Suppressor macrophage treated with lipopolysaccharide for 4 hours (primary cell): ENCODE results near the gene USP4.

Experiments used
- DNase-seq: peaks from one replicate; pipeline ENCODE4 v3.0.0-alpha.2; 2020

The USP4 gene

GRCh38 chr3:49295489-49296058, 44.3 kb downstream of the USP4 start:
- peak; percentile 64 for DNase-seq

- no peak for DNase-seq
Measured at GRCh38 chr3:49294343-49294742, 45.5 kb downstream of the USP4 start.

GRCh38 chr3:49283997-49284396, 55.9 kb downstream of the USP4 start:
- DNase-seq: no peak

GRCh38 chr3:49279376-49279775, 60.5 kb downstream of the USP4 start:
- no peak for DNase-seq

GRCh38 chr3:49278548-49278947, 61.3 kb downstream of the USP4 start:
- no peak for DNase-seq

GRCh38 chr3:49277383-49277775, 62.5 kb downstream of the USP4 start:
- DNase-seq: no peak

- peak; percentile 79 for DNase-seq
Measured at GRCh38 chr3:49276475-49277382, 63.1 kb downstream of the USP4 start, which contains the start of gene C3orf62. Gene C3orf62 (minus strand): TSS chr3:49277232. CDS start chr3:49276872, 360 bp downstream.

GRCh38 chr3:49273825-49274532, 65.9 kb downstream of the USP4 start:
- no peak for DNase-seq

GRCh38 chr3:49271047-49271446, 68.8 kb downstream of the USP4 start:
- no peak for DNase-seq

- DNase-seq: no peak
Measured at GRCh38 chr3:49270156-49270500, 69.7 kb downstream of the USP4 start.

- DNase-seq: no peak
Measured at GRCh38 chr3:49269443-49270155, 70.3 kb downstream of the USP4 start.

GRCh38 chr3:49266410-49267095, 73.3 kb downstream of the USP4 start:
- no peak for DNase-seq

- DNase-seq: no peak
Measured at GRCh38 chr3:49265661-49266386, 74.0 kb downstream of the USP4 start.

- DNase-seq: no peak
Measured at GRCh38 chr3:49263159-49263889, 76.5 kb downstream of the USP4 start.

- peak; percentile 34 for DNase-seq
Measured at GRCh38 chr3:49260806-49261324, 79.0 kb downstream of the USP4 start.

GRCh38 chr3:49257187-49257586, 82.7 kb downstream of the USP4 start:
- no peak for DNase-seq

- DNase-seq: no peak
Measured at GRCh38 chr3:49255718-49256511, 83.9 kb downstream of the USP4 start.

- no peak for DNase-seq
Measured at GRCh38 chr3:49255112-49255511, 84.7 kb downstream of the USP4 start.

- DNase-seq: no peak
Measured at GRCh38 chr3:49253512-49253911, 86.3 kb downstream of the USP4 start.

- peak; percentile 93 for DNase-seq
Measured at GRCh38 chr3:49248840-49249227, 91.0 kb downstream of the USP4 start.
